Sigmoid colon (tissue), 7 donors: ENCODE measurements around the gene KRTAP5-2. TPM values are rescaled to one million over a fixed set of nuclear protein-coding genes. Genes with fewer than 3 reads are reported as not detected.
"Not testable (repeated sequence)": the region's sequence is repeated elsewhere in the genome, so short reads cannot be mapped to it uniquely, and the experiment has no call there.

Experiments used
- DNase-seq: peaks from one replicate; pipeline ENCODE4 v3.0.0-alpha.2; 2019
- H3K27ac ChIP-seq, 4 donors: fragments of 200-600 bp; sonication (generic); one replicate each; pipeline ENCODE4 v1.5.1; 2016 to 2019; ENCODE audit warnings: mild to moderate bottlenecking in 1 of 4
- H3K27me3 ChIP-seq, 3 donors: fragments of 200-600 bp; sonication (generic); one replicate each; pipeline ENCODE4 v1.5.1; 2019; ENCODE audit warnings: mild to moderate bottlenecking in 1 of 3
- H3K36me3 ChIP-seq, 4 donors: fragments of 200-600 bp; sonication (generic); one replicate each; pipeline ENCODE4 v1.5.1; 2016 to 2019
- H3K4me1 ChIP-seq, 4 donors: fragments of 200-600 bp; sonication (generic); one replicate each; pipeline ENCODE4 v1.5.1; 2017 to 2019
- H3K4me3 ChIP-seq, 4 donors: fragments of 200-600 bp; sonication (generic); one replicate each; pipeline ENCODE4 v1.5.1; 2017 to 2019; ENCODE audit warnings: mild to moderate bottlenecking in 2 of 4, moderate library complexity in 1 of 4
- H3K9me3 ChIP-seq, 4 donors: fragments of 200-600 bp in 3 of 4; sonication (generic) in 3 of 4; one replicate each; pipeline versions ENCODE4 v1.5.1 to v1.6.1; 2013 to 2019
- CTCF ChIP-seq, 4 experiments: fragments of 450-650 bp in 3 of 4; fragments of 200-600 bp in 1 of 4; IDR thresholded peaks; one replicate each; pipeline ENCODE4 v1.5.1; 2016 to 2019; ENCODE audit warnings: antibody characterized with exemption in 4 of 4, mild to moderate bottlenecking in 3 of 4, moderate library complexity in 2 of 4
- EP300 ChIP-seq, 4 donors: sonication (generic); formaldehyde crosslinking; IDR thresholded peaks; one replicate each; pipeline ENCODE4 v1.6.1; 2017; ENCODE audit warnings: antibody characterized with exemption in 4 of 4
- POLR2A ChIP-seq, 2 donors: fragments of 450-650 bp; IDR thresholded peaks; one replicate each; pipeline ENCODE4 v1.6.1; 2016; ENCODE audit warnings: antibody characterized with exemption in 2 of 2, mild to moderate bottlenecking in 2 of 2, moderate library complexity in 2 of 2
- POLR2AphosphoS5 ChIP-seq, 4 donors: sonication (generic); formaldehyde crosslinking; IDR thresholded peaks; one replicate each; pipeline ENCODE4 v1.6.1; 2017; ENCODE audit warnings: antibody characterized with exemption in 4 of 4
- WGBS, 2 donors: extraction: QIAGEN DNeasy Blood & Tissue Kit; methylation state at CpG; one replicate each; pipeline ENCODE4 v1.1.7; 2013; 5-methylcytosine and 5-hydroxymethylcytosine counted together
- intact Hi-C: fragments of 100-400 bp; cut with DNase I; formaldehyde crosslinking; loops from one replicate; pipeline ENCODE4 v1.15.1; 2023
- polyA plus RNA-seq, 3 donors: library from polyadenylated mRNA; stranded (reverse); fragments of 200-250 nt; gene quantifications; one replicate each; pipeline ENCODE4 v1.2.3, GENCODE V29; 2013
- total RNA-seq, 4 donors: library from RNA; depleted of rRNA; stranded (reverse); fragments of >200 nt; gene quantifications; one replicate each; pipeline ENCODE4 v1.1.0, GENCODE V29; 2016
- donor health status: healthy with polysubstance abuse.
- donor health status: Bipolar disorder and iron deficiency.
- donor health status: healthy.

KRTAP5-2 gene
- total and polyA plus RNA-seq, 7 donors, result 0.29 TPM; not detected in 6

DNA sequence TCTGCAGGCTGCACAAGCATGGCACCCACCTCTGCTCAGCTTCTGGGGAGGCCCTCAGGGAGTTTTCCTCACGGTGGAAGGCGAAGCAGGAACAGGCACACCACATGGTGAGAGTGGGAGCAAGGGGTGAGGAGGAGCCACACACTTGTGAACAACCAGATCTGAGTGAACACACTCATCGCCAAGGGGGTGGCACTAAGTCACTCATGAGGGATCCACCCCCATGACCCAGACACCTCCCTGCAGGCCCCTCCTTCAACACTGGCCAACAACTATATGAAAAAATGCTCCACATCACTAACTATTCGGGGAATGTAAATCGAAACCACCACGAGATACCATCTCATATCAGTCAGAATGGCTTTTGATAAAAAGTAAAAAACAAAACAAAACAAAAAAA lies 722 bp upstream of the KRTAP5-2 start:
- TF ChIP-seq POLR2A (IDR thresholded peaks at IDR 0.05), result no peak
- no peak for TF ChIP-seq POLR2AphosphoS5 (IDR thresholded peaks at IDR 0.05)
- no peak for TF ChIP-seq CTCF (IDR thresholded peaks at IDR 0.05)
- no peak for TF ChIP-seq EP300 (IDR thresholded peaks at IDR 0.05)
- WGBS, 2 donors, result 68 to 75% methylated on average over 6 of the region's 6 CpGs
- intact Hi-C loops, result no loop called here
- Histone ChIP-seq H3K4me3 (no peak overlapping the region), H3K27me3 (peaks cover 0 to 36% (median 0%) of the 10 kb centered on the region in 3 donors), H3K9me3 (no peaks in the 10 kb centered on the region), H3K4me1 (no peaks in the 10 kb centered on the region), H3K27ac (no peak overlapping the region), H3K36me3 (no peaks in the 10 kb centered on the region)
- no peak for DNase-seq

GRCh38 chr11:1598406-1598805 lies 312 bp upstream of the KRTAP5-2 start:
- H3K27ac ChIP-seq, H3K36me3 ChIP-seq, H3K4me1 ChIP-seq, H3K4me3 ChIP-seq, intact Hi-C loops, DNase-seq, H3K9me3 ChIP-seq: not testable (repeated sequence)
- WGBS, 2 donors, result 84% methylated on average over 3 of the region's 3 CpGs
- peaks cover 0 to 36% (median 0%) of the 10 kb centered on the region in 3 donors for H3K27me3 ChIP-seq

- H3K27me3 ChIP-seq, result peaks cover 0 to 36% (median 0%) of the 10 kb centered on the region in 3 donors
- no peak overlapping the region for H3K4me3 ChIP-seq
- no peak overlapping the region for H3K27ac ChIP-seq
- intact Hi-C loops, result no loop called here
- 71 to 84% methylated on average over 10 of the region's 10 CpGs for WGBS, 2 donors
- H3K4me1 ChIP-seq, result no peaks in the 10 kb centered on the region
- TF ChIP-seq CTCF (IDR thresholded peaks at IDR 0.05) (no peak), POLR2AphosphoS5 (IDR thresholded peaks at IDR 0.05) (no peak), POLR2A (IDR thresholded peaks at IDR 0.05) (no peak), EP300 (IDR thresholded peaks at IDR 0.05) (no peak)
- peak; percentile 18 for DNase-seq
- no peaks in the 10 kb centered on the region for H3K36me3 ChIP-seq
- no peaks in the 10 kb centered on the region for H3K9me3 ChIP-seq
Measured at GRCh38 chr11:1597331-1597993, 632 bp downstream of the KRTAP5-2 start.

DNA sequence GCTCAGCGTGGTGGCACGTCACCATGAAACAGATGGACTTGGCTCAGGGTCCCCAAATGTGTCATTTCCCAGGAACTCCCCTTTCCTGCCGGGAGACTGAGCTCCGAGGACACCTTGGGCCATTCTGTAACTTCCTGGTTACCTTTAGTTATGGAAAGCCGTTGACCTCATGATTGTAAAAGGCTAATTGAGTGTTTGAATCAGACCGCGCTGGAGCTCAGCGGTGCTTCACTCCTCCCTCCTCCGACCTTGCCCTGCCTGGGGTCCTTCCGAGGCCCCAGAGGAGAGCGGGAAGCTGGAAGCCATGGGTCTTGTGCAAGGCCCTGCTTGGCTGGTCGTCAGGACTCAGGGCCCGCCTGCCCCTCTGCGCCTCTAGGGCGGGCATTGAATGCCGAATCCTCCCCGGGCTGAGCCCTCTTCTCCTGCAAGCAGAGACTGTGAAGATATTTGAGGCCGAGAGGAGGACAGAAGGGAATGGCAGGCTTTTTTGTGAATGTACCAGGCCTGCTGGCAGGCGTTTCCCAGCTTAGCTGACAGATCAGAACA lies 1.4 kb downstream of the KRTAP5-2 start:
- intact Hi-C loops, H3K4me3 ChIP-seq, H3K9me3 ChIP-seq, DNase-seq, H3K27ac ChIP-seq, H3K36me3 ChIP-seq, H3K4me1 ChIP-seq: not testable (repeated sequence)
- 31 to 55% methylated on average over 19 of the region's 19 CpGs for WGBS, 2 donors
- peaks cover 0 to 36% (median 0%) of the 10 kb centered on the region in 3 donors for H3K27me3 ChIP-seq

DNA sequence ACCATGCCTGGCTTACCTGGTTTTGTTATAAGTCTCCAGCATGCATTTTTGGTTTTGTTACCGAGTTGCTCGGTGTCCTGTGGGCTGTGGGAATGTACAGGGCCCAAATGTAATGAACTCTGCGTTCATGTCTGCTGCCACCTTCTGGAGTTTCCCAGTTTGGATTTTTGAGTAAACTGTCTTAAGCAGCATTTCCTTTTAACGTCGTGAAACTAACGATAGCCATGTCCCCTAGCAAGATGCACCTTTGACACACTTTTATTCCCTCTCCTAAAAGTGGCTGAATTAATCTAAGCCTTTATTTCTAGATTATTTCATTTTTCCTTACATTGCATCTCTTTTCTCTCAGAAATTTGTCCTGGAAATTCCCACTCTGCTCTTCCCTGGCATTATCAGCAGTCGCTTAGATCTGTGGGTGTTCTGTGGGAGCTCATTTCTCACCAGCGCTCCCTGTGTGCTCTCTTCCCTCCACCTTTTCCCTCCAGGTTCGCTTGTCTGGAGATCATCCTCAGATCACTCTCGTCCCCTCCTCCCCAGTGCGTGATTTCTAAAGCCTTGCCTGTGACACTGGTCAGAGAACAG lies 2.0 kb downstream of the KRTAP5-2 start:
- H3K36me3 ChIP-seq, H3K4me3 ChIP-seq, H3K4me1 ChIP-seq, DNase-seq, H3K27ac ChIP-seq, intact Hi-C loops, H3K9me3 ChIP-seq: not testable (repeated sequence)
- WGBS, 2 donors, result 16 to 42% methylated on average over 11 of the region's 11 CpGs
- H3K27me3 ChIP-seq, result peaks cover 0 to 33% (median 0%) of the 10 kb centered on the region in 3 donors

DNA sequence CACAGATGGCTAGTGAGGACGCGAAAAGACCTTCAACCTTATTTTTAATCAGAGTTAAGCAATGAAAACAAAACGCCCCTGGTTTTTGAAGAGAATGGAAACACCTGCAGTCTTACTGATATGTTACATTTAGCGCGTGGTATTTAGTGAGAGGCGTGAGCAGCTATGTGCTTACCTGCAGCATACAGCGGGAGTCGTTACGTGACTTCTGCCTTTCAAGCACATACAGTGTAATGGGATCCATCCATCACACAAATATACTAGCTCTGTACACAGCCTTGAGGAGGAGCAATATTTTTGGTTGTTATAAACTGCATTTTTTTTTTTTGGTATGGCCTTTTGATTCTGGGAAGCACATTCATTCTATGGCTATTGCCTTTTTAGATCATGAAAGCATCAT lies 5.5 kb downstream of the KRTAP5-2 start:
- intact Hi-C loops, result no loop called here

More for the DNA sequence above, 5.5 kb downstream of the KRTAP5-2 start:
- Histone ChIP-seq H3K27me3 (peaks cover 0 to 28% (median 0%) of the 10 kb centered on the region in 3 donors), H3K4me3 (no peak overlapping the region), H3K9me3 (no peaks in the 10 kb centered on the region), H3K36me3 (no peaks in the 10 kb centered on the region), H3K4me1 (no peaks in the 10 kb centered on the region), H3K27ac (no peak overlapping the region)
- 83 to 87% methylated on average over 9 of the region's 9 CpGs for WGBS, 2 donors
- TF ChIP-seq EP300 (IDR thresholded peaks at IDR 0.05) (no peak), CTCF (IDR thresholded peaks at IDR 0.05) (no peak), POLR2AphosphoS5 (IDR thresholded peaks at IDR 0.05) (no peak), POLR2A (IDR thresholded peaks at IDR 0.05) (no peak)
- peak; percentile 3 for DNase-seq
